Epithelial cell of prostate (primary cell): Measurements from ENCODE around the gene UMAD1.
"Not testable (repeated sequence)": the region's sequence is repeated elsewhere in the genome, so short reads cannot be mapped to it uniquely, and the experiment has no call there.

Experiments
- DNase-seq: peaks from one replicate; pipeline ENCODE4 v3.0.0-alpha.2; 2011; ENCODE audit warnings: low read depth, low spot score
- H3K27ac ChIP-seq: fragments of 450-650 bp; 2 replicates; pipeline ENCODE4 v1.5.1; 2017; ENCODE audit warnings: mild to moderate bottlenecking

Gene UMAD1

DNA sequence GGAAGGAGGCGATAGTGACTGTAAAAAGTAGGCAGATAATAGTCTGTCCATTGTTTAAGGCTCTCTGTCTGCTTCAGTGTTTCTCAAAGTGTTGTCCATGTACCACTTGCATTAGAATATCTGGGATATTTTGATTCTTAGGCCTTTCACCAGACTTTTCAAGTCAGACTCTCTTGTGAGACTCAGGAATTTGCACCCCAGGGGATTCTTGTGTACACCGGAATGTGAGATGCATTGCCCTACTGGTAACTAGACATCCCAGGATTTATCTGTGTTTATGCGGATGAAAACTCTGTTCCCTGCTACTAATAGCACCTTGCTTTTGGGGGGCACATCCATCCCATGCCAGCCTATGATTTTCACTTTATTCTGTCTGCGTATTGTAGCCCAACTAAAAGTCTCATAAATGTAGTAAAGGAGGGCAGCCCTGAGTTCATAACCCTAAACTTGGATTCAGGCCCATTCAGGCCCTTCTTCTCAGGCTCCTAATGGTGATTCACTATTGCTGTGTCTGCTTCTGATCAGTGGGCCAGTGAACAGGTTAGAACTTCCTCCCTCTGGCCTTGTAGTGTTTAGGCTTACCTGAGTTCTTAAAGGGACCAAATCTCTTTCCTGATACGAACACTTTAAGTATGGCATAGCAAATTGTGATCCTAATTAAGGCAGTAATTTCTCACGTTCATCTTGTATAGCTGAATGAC lies 149.6 kb downstream of the UMAD1 start:
- DNase-seq, result no peak
- no peak overlapping the region for H3K27ac ChIP-seq

DNA sequence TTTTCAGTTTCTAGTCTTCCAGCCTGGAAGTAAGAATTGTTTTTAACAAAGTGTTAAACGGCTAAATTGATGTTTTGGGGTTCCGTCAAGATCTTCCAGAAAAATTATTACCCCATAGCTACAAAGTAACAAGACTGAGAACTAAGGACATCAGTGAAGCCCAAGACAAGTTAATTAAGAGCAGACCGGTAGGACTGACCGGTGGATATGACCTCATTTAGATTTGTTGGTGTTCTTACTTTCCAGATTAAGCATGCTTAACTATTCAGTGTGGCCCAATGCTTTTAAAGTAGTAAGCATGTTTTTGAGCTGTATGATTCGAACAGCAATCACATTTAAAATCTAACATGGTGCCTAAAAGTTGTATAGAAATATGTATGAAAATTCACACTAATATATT lies 151.0 kb downstream of the UMAD1 start:
- H3K27ac ChIP-seq, result no peak overlapping the region
- DNase-seq, result no peak

DNA sequence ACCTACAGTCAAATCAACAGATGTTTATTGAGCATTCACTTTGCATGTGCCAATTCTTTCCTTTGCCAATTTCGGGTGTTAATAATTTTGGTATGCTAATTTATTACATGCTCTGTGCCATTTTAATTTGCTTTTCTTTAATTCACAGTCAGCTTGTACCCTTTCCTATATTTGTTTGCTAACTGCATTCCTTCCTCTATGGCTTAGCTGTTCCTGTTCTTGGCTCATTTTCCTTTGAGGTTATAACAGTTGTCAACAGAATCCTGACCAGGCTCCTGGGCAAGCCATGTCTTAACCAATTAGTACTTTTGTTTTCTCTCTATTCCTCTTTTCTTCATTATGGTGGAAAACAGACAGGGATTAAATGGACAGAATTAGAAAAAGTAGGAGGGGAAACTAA lies 151.5 kb downstream of the UMAD1 start:
- no peak overlapping the region for H3K27ac ChIP-seq
- no peak for DNase-seq

- no peak overlapping the region for H3K27ac ChIP-seq
These were observed 152.7 kb downstream of the UMAD1 start for GRCh38 chr7:7793249-7793648.

DNA sequence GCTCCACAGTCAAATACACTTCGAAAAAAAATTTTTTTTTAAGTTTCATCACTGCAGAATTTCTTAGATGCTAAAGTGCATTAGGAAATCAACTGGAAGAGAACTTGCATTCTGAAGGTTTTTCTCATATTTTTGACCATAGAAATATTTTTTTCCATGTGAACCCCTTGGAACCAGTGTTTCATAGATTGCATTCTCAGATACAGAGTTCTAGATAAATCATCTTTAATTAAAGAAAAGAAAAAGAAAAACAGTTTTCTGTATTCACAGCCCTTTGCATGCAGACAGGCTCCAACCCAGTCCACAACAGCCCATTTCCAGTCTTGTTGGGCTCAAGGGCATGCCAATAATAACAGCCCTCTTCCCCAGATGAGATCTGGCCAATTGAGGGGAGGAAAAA lies 153.4 kb downstream of the UMAD1 start:
- H3K27ac ChIP-seq, result no peak overlapping the region
- no peak for DNase-seq

More at GRCh38 chr7:7793249-7793648, 152.7 kb downstream of the UMAD1 start:
- no peak for DNase-seq

DNA sequence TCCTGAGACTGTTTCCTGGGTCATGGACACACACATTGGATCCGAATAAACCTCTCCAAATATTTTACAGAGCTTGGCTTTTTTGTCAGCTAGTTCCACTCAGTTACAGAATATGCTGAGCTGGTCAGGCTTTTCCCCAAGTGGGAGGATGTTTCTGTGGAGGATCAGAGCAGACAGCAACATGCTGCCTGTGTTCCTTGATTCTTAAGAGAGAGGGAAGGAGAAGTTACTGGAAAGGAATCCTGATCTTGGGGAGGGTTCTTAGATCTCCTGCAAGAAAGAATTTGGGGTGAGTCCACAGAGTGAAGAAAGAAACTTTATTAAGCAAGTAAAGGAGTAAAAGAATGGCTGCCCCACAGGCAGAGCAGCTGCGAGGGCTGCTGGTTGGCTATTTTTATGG lies 154.7 kb downstream of the UMAD1 start:
- DNase-seq, result no peak
- H3K27ac ChIP-seq, result peak overlapping the region; percentile 70

- peak overlapping the region; percentile 70 for H3K27ac ChIP-seq
- DNase-seq, result peak; percentile 65
These were observed 155.1 kb downstream of the UMAD1 start for GRCh38 chr7:7795630-7796121.

GRCh38 chr7:7798510-7798909 lies 158.0 kb downstream of the UMAD1 start:
- no peak overlapping the region for H3K27ac ChIP-seq
- no peak for DNase-seq

- DNase-seq, result peak; percentile 41
- H3K27ac ChIP-seq, result no peak overlapping the region
These were observed 158.6 kb downstream of the UMAD1 start for GRCh38 chr7:7799138-7799537.

- no peak overlapping the region for H3K27ac ChIP-seq
- no peak for DNase-seq
These were observed 162.0 kb downstream of the UMAD1 start for GRCh38 chr7:7802531-7802930.

GRCh38 chr7:7803715-7804178 lies 163.2 kb downstream of the UMAD1 start:
- no peak overlapping the region for H3K27ac ChIP-seq
- DNase-seq, result no peak

DNA sequence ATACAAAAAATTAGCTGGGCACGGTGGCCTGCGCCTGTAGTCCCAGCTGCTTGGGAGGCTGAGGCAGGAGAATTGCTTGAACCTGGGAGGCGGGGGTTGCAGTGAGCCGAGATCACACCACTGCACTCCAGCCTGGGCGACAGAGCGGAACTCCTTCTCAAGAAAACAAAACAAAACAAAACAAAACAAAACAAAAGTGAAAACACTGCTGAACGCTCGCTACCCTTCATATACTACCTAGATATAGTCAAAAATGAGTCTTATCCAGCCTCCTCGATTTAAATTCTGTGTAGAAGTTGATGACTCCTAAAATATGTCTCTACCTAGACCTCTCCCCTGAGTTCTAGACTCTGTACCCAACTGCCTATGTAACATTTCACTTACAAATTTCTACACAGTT lies 164.3 kb downstream of the UMAD1 start:
- not testable (repeated sequence) for H3K27ac ChIP-seq, DNase-seq

DNA sequence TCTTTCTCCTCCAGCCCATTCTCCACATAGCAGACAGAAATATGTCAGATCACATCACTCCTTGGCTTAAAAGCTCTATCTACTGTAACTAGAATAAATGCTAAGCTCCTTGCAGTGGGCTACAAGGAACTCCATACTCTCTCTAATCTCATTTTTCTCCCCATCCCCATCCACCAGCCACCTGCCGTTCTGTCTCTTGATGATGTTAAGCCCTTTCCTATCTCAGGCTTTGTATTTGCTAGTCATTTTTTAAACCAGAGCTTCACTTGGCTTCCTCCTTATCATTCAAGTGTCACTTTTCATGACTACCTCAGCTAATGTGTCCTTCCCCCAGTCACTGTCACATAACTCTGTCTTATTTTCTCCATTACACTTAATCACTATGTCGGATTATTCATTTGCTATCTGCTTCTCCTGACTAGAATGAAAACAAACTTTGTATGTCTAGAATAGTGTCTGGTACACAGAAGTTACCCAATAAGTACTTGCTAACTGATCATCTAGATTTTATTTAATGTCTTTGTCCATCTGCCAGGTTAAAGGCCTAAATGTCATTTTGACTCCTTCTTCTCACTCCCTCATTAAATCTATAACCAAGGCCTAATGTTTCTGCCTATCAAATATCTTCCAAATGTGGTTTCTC lies 165.1 kb downstream of the UMAD1 start:
- no peak for DNase-seq
- no peak overlapping the region for H3K27ac ChIP-seq

DNA sequence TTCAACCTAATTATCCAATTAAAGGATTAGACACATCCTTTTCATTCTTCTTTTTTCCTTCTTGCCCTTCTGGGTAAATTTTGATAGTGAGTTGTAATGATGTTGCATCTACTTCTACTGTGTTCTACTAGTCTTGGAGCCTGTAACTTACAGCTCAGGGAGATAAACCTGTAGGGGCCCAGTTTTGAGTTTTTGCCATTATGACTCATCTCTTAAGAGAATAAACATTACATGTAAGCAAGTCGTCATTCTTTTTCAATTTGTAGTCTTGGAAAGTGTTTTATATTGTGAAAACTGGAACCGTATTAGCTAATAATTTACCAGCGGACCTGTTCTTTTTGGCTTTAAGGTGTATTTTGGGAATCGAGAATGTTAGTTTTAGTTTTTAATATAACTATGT lies 167.6 kb downstream of the UMAD1 start:
- DNase-seq, result no peak
- H3K27ac ChIP-seq, result no peak overlapping the region

DNA sequence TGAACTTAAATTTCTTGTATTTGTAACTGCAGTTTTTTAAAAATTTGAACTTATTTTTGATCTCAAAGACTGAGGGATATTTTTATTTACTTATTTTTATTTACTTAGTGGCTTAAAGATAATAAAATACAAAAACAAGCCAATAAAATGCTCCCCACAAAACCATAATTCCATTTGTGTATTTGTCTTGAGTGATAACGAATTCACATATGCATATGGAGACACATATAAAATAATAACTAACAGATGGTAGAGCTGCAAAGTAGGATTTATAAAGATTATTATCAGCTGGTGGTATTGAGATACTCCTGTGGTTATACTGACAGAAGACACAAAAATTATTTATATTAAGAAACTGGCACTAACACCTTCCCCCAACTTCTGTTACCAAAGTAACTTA lies 168.1 kb downstream of the UMAD1 start:
- no peak overlapping the region for H3K27ac ChIP-seq
- DNase-seq, result no peak

GRCh38 chr7:7810380-7810779 lies 169.8 kb downstream of the UMAD1 start:
- H3K27ac ChIP-seq, result no peak overlapping the region
- no peak for DNase-seq

GRCh38 chr7:7810826-7811225 lies 170.3 kb downstream of the UMAD1 start:
- DNase-seq, result no peak
- H3K27ac ChIP-seq, result no peak overlapping the region

GRCh38 chr7:7812112-7812511 lies 171.6 kb downstream of the UMAD1 start:
- DNase-seq, result no peak
- H3K27ac ChIP-seq, result no peak overlapping the region

DNA sequence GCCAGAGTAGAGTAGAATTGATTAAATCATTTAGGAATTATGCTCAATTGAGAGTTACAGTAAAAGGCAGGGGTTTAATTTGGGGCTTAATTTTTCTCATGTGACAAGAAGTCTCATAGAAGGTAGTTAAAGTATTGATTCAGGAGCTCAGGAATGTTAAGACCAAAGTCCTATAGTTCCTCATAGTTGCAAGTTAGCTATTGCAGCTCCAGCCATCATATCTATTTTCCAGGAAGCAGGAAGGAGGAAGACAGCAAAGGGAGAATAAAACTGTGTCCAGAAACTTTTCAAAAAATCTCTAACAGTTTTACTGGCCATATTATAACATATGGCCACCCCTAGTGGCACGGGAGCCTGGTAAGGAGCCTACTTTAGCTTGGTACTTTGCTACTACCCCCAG lies 174.8 kb downstream of the UMAD1 start:
- no peak for DNase-seq
- no peak overlapping the region for H3K27ac ChIP-seq

DNA sequence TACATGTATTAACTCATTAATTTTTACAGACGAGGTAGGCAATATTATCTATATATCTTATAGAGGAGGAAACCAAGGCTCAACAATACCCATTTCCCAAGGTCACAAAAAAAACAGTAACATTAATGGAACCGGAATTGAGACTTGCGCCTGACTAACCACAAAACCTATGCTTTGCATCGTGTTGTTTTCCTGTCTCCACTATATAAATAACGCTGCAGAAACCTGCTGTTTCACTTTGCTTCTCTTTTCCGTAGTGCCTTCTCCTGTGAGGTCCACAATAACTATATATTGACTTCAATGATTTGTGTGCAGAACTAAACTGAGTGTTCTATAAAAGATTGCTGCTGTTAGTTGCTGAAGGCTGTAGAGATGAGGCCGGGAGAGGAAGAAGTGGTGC lies 175.5 kb downstream of the UMAD1 start:
- no peak overlapping the region for H3K27ac ChIP-seq
- no peak for DNase-seq

- H3K27ac ChIP-seq, result no peak overlapping the region
- DNase-seq, result no peak
These were observed 176.4 kb downstream of the UMAD1 start for GRCh38 chr7:7816816-7817536.
